BLaER1 treated with 17β-estradiol and CSF1 and Interleukin-3, amounts not matched to agents 10 nM and 100 nM (cell line): ENCODE measurements around the gene GSX2.
"Not testable (repeated sequence)": the region's sequence is repeated elsewhere in the genome, so short reads cannot be mapped to it uniquely, and the experiment has no call there.

Experiments used
- H3K27ac ChIP-seq, 11 experiments: shearing (Covaris generic); formaldehyde crosslinking; 2 replicates each; pipeline ENCODE4 v1.8.1; 2022
- H3K27me3 ChIP-seq, 11 experiments: shearing (Covaris generic); formaldehyde crosslinking; 2 replicates each; pipeline ENCODE4 v1.8.1; 2022
- H3K36me3 ChIP-seq, 11 experiments: shearing (Covaris generic); formaldehyde crosslinking; 2 replicates each; pipeline ENCODE4 v1.8.1; 2022
- H3K4me1 ChIP-seq, 10 experiments: shearing (Covaris generic); formaldehyde crosslinking; 2 replicates each; pipeline ENCODE4 v1.8.1; 2022
- H3K4me2 ChIP-seq, 11 experiments: shearing (Covaris generic); formaldehyde crosslinking; 2 replicates each; pipeline ENCODE4 v1.8.1; 2022
- H3K4me3 ChIP-seq, 10 experiments: shearing (Covaris generic); formaldehyde crosslinking; 2 replicates each; pipeline ENCODE4 v1.8.1; 2022
- H3K9ac ChIP-seq, 11 experiments: shearing (Covaris generic); formaldehyde crosslinking; 2 replicates each; pipeline ENCODE4 v1.8.1; 2022
- H3K9me3 ChIP-seq, 11 experiments: shearing (Covaris generic); formaldehyde crosslinking; replicated peaks in 1 of 11; 2 replicates each; pipeline ENCODE4 v1.8.1; 2022
- H4K20me1 ChIP-seq, 11 experiments: shearing (Covaris generic); formaldehyde crosslinking; 2 replicates each; pipeline ENCODE4 v1.8.1; 2022
- Cebpa-rat ChIP-seq, 11 experiments: shearing (Covaris generic); IDR thresholded peaks; 2 replicates each; pipeline ENCODE4 v1.8.1; 2022

Gene GSX2

DNA sequence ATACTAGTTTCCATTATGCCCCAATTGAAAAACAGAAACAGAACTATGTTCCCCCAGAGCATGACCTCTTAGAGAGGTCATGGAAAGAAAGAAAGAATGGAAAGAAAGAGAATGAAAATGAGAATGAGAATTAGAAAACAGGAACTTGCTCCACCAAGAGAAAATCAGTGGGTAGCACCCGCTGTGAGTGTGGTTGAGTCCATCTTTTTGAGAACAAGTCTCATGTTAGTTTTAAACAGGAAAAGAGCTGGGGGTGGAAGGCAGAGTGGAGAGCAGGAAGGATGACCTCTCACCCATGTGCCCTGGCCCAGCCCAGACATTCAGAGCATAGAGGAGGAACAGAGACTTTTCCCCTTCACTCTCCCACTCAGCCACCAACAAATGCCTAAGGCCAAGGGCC is 4.9 kb downstream of the GSX2 start:
- H3K36me3 ChIP-seq: no peaks in the 10 kb centered on the region
- no peak for TF ChIP-seq Cebpa-rat (IDR thresholded peaks at IDR 0.05)
- H4K20me1 ChIP-seq: peaks cover 0 to 20% (median 4%) of the 10 kb centered on the region in 11 experiments; a peak in 6 of 22 replicates
- H3K9ac ChIP-seq: no peak overlapping the region
- peak overlapping the region in 5 of 11 experiments; percentile 16 to 76 (median 60); a peak in 7 of 22 replicates for H3K4me2 ChIP-seq
- no peak overlapping the region for H3K4me3 ChIP-seq
- peaks cover 46 to 65% (median 56%) of the 10 kb centered on the region in 11 experiments for H3K27me3 ChIP-seq
- peaks cover 9 to 44% (median 12%) of the 10 kb centered on the region in 10 experiments; a peak in 19 of 20 replicates for H3K4me1 ChIP-seq
- H3K27ac ChIP-seq: peak overlapping the region in 2 of 11 experiments; percentile 15 to 16; a peak in 1 of 22 replicates
- peaks cover 0 to 39% (median 27%) of the 10 kb centered on the region in 11 experiments; a peak in 18 of 22 replicates for H3K9me3 ChIP-seq

GRCh38 chr4:54107951-54108748 is 8.2 kb downstream of the GSX2 start:
- Histone ChIP-seq H3K27ac (no peak overlapping the region), H3K4me1 (peaks cover 0 to 29% (median 5%) of the 10 kb centered on the region in 10 experiments; a peak in 8 of 20 replicates), H4K20me1 (no peaks in the 10 kb centered on the region), H3K4me2 (peak overlapping the region in 1 of 11 experiments; percentile 7; a peak in 1 of 22 replicates), H3K9ac (no peak overlapping the region), H3K9me3 (peaks cover 0 to 22% (median 11%) of the 10 kb centered on the region in 11 experiments; a peak in 17 of 22 replicates), H3K27me3 (peaks cover 14 to 33% (median 24%) of the 10 kb centered on the region in 11 experiments), H3K36me3 (no peaks in the 10 kb centered on the region), H3K4me3 (no peak overlapping the region)
- TF ChIP-seq Cebpa-rat (IDR thresholded peaks at IDR 0.05): no peak

DNA sequence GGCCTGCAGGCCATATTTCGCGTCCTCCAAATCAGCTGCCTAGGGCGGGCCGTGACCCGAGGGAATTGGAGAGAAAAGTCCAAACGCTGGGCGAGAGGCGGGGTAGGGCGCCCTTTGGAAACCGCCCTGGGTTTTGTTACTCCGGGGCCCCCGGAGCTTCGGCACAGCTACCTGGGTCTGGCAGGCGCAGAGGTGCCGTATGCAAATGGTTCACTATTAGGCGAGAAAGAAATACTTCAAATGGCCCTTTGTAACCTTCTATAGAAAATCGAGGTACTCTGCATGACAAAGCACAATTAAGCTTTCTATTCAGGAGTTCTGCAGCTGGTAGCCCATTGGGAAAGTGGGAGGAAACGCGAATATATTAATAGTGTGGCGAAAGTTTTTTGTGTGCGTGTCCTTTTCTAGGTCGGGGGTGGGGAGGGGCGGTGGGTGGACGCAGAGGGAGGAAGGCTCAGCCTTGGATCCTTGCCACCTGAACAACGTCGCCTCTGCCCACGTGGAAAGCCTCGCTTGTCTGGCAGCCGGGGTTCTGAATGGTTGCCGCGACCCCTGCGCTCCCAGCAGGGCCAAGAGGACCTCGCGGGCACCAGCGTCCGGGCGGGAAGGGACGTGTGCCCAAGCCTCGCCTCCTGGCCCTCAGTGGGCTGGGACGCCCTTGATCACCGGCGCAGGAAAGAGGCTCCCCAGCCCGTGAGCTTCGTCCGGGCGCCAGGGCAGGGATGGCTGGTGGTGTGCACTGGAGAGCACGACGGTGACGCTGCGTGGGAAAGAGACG is 9.5 kb downstream of the GSX2 start:
- H3K36me3 ChIP-seq: no peaks in the 10 kb centered on the region
- no peak overlapping the region for H3K4me3 ChIP-seq
- H3K4me1 ChIP-seq: peaks cover 0 to 16% (median 5%) of the 10 kb centered on the region in 10 experiments; a peak in 8 of 20 replicates
- no peak for TF ChIP-seq Cebpa-rat (IDR thresholded peaks at IDR 0.05)
- H3K27me3 ChIP-seq: peaks cover under 1 to 20% (median 11%) of the 10 kb centered on the region in 11 experiments; a peak in 21 of 22 replicates
- no peaks in the 10 kb centered on the region for H4K20me1 ChIP-seq
- H3K9me3 ChIP-seq: peaks cover 0 to 11% (median 0%) of the 10 kb centered on the region in 11 experiments; a peak in 2 of 22 replicates
- no peak overlapping the region for H3K9ac ChIP-seq
- H3K4me2 ChIP-seq: no peak overlapping the region
- no peak overlapping the region for H3K27ac ChIP-seq

GRCh38 chr4:54110019-54110416 is 10.1 kb downstream of the GSX2 start:
- H3K4me1 ChIP-seq: peaks cover 0 to 10% (median 4%) of the 10 kb centered on the region in 10 experiments; a peak in 8 of 20 replicates
- TF ChIP-seq Cebpa-rat (IDR thresholded peaks at IDR 0.05): no peak
- H3K9ac ChIP-seq: no peak overlapping the region

DNA sequence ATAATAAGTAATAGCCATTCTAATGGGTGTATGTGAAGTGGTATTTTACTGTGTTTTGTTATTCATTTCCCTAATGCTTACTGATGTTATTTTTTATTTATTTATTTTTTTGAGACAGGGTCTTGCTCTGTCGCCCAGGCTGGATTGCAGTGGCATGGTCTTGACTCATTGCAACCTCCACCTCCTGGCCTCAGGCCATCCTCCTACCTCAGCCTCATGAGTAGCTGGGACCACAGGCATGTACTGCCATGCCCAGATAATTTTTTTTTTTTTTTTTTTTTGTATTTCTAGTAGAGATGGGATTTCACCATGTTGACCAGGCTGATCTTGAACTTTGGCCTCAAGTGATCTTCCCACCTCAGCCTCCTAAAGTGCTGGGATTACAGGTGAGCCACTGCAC is 13.2 kb downstream of the GSX2 start:
- H3K9ac ChIP-seq, H3K4me3 ChIP-seq, H3K36me3 ChIP-seq, H3K4me2 ChIP-seq, H3K27ac ChIP-seq, H3K27me3 ChIP-seq, H3K4me1 ChIP-seq, H4K20me1 ChIP-seq: not testable (repeated sequence)
- peaks cover 0 to 11% (median 0%) of the 10 kb centered on the region in 11 experiments; a peak in 3 of 22 replicates for H3K9me3 ChIP-seq

More at GRCh38 chr4:54110019-54110416, 10.1 kb downstream of the GSX2 start:
- H3K4me3 ChIP-seq: no peak overlapping the region
- H3K4me2 ChIP-seq: no peak overlapping the region
- H3K27me3 ChIP-seq: peaks cover 0 to 14% (median 5%) of the 10 kb centered on the region in 11 experiments; a peak in 10 of 22 replicates
- H4K20me1 ChIP-seq: no peaks in the 10 kb centered on the region
- no peaks in the 10 kb centered on the region for H3K36me3 ChIP-seq
- peaks cover 0 to 11% (median 0%) of the 10 kb centered on the region in 11 experiments; a peak in 2 of 22 replicates for H3K9me3 ChIP-seq
- no peak overlapping the region for H3K27ac ChIP-seq

GRCh38 chr4:54116246-54116645 is 16.3 kb downstream of the GSX2 start:
- not testable (repeated sequence) for H3K9me3 ChIP-seq, H3K4me3 ChIP-seq, H3K27me3 ChIP-seq, H3K4me2 ChIP-seq, H3K9ac ChIP-seq, H3K27ac ChIP-seq, H4K20me1 ChIP-seq, H3K36me3 ChIP-seq, H3K4me1 ChIP-seq

- peaks cover 0 to 9% (median 0%) of the 10 kb centered on the region in 10 experiments; a peak in 4 of 20 replicates for H3K4me1 ChIP-seq
- no peaks in the 10 kb centered on the region for H3K36me3 ChIP-seq
- no peak overlapping the region for H3K27ac ChIP-seq
- H3K9ac ChIP-seq: no peak overlapping the region
- H3K4me3 ChIP-seq: no peak overlapping the region
- no peak overlapping the region for H3K4me2 ChIP-seq
- TF ChIP-seq Cebpa-rat (IDR thresholded peaks at IDR 0.05): no peak
- no peaks in the 10 kb centered on the region for H4K20me1 ChIP-seq
- no peaks in the 10 kb centered on the region for H3K27me3 ChIP-seq
- no peaks in the 10 kb centered on the region; a peak in 1 of 22 replicates for H3K9me3 ChIP-seq
These were observed 19.1 kb downstream of the GSX2 start for GRCh38 chr4:54118850-54119589.

DNA sequence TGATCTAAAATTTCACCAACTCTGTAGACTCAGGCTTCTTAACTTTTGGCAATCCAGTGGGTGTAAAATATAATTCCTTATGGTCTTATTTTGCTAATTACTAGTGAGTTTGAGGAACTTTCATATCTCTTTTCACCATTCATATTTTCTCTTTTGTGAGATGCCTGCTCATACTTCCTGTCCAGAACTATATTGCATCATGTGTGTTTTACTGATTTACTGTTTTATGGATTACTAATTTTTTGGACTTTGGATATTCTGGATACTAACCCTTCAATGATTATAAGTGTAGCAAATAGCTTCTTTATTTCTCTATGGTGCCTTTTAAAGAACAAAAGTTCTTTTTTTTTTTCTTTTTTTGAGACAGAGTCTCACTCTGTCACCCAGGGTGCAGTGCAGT is 20.6 kb downstream of the GSX2 start:
- Histone ChIP-seq H3K9ac (no peak overlapping the region), H3K9me3 (no peaks in the 10 kb centered on the region; a peak in 1 of 22 replicates)
- TF ChIP-seq Cebpa-rat (IDR thresholded peaks at IDR 0.05): no peak

More for the DNA sequence above, 20.6 kb downstream of the GSX2 start:
- Histone ChIP-seq H3K36me3 (no peaks in the 10 kb centered on the region), H3K27ac (no peak overlapping the region), H4K20me1 (no peaks in the 10 kb centered on the region), H3K4me2 (peak overlapping the region in 2 of 11 experiments; percentile 8 to 44; a peak in 2 of 22 replicates), H3K4me1 (peaks cover 0 to 9% (median 0%) of the 10 kb centered on the region in 10 experiments; a peak in 4 of 20 replicates), H3K4me3 (no peak overlapping the region), H3K27me3 (no peaks in the 10 kb centered on the region)
